ENCODE results near the gene KIAA1217. TPM values are rescaled to one million over a fixed set of nuclear protein-coding genes. Genes with fewer than 3 reads are reported as not detected.
A peak's percentile ranks its signal among the peaks of the same experiment; 100 is the strongest.

KIAA1217 gene
- total RNA-seq, 3 donors from 2014 or later (not counting 1 experiment from before 2014, with no cell fraction given) = not detected

DNA sequence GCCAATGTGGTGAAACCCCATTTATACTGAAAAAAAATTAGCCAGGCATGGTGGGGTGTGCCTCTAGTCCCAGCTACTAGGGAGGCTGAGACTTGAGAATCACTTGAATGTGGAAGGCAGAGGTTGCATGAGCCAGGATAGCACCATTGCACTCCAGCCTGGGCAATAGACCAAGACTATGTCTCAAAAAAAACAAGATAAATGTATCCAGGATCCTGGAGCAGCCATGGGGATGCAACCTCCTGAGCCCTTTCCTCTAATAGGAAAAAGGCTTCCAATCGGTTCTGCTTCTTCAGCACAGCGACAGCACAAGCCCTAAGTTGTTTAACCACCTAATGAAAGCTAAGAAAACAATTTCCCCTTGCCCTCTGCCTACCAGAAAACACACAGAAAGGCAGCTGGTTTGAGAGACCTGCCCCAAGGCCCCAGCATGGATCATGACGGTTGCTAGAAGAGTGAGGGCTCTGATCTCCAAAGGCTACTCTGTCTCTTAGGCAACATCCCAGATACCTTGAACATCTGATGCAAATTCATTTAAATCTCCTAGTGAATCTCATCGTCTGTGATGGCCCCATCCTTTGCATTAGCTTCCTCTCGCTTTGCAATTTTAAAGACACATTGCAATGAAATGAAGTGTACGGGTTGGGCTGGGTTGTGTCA lies 294.0 kb downstream of the KIAA1217 start:
- H3K27me3 ChIP-seq (ENCODE audit: control insufficient read depth, insufficient read depth, low read length) = no peaks in the 10 kb centered on the region
- H3K4me1 ChIP-seq (ENCODE audit: control insufficient read depth, insufficient read depth, low read length) = no peaks in the 10 kb centered on the region
- no peaks in the 10 kb centered on the region for H3K36me3 ChIP-seq (ENCODE audit: control insufficient read depth, insufficient read depth, low read length)
- no peak overlapping the region for H3K27ac ChIP-seq (ENCODE audit: low read length)
- H3K4me1 Mint-ChIP-seq = no peaks in the 10 kb centered on the region
- no peaks in the 10 kb centered on the region for H3K36me3 Mint-ChIP-seq
- H3K27me3 Mint-ChIP-seq (ENCODE audit: low read depth in 2 of 2) = peaks cover 5 to 16% of the 10 kb centered on the region in 2 donors
- ATAC-seq (no peak), DNase-seq (no peak)
- H3K4me3 ChIP-seq (ENCODE audit: low read length) = no peak overlapping the region
- H3K4me3 Mint-ChIP-seq = no peak overlapping the region
- intact Hi-C loops (cut with micrococcal nuclease) = no loop called here
- H3K27ac Mint-ChIP-seq = no peak overlapping the region
- 91% methylated on average over 5 of the region's 6 CpGs for WGBS (ENCODE audit: insufficient coverage)
- H3K9me3 ChIP-seq (ENCODE audit: control insufficient read depth, insufficient read depth, low read length) = no peaks in the 10 kb centered on the region
- TF ChIP-seq, protein P1, sequence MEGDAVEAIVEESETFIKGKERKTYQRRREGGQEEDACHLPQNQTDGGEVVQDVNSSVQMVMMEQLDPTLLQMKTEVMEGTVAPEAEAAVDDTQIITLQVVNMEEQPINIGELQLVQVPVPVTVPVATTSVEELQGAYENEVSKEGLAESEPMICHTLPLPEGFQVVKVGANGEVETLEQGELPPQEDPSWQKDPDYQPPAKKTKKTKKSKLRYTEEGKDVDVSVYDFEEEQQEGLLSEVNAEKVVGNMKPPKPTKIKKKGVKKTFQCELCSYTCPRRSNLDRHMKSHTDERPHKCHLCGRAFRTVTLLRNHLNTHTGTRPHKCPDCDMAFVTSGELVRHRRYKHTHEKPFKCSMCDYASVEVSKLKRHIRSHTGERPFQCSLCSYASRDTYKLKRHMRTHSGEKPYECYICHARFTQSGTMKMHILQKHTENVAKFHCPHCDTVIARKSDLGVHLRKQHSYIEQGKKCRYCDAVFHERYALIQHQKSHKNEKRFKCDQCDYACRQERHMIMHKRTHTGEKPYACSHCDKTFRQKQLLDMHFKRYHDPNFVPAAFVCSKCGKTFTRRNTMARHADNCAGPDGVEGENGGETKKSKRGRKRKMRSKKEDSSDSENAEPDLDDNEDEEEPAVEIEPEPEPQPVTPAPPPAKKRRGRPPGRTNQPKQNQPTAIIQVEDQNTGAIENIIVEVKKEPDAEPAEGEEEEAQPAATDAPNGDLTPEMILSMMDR (IDR thresholded peaks at IDR 0.05) = no peak
- peaks cover 0 to 2% of the 10 kb centered on the region in 2 donors for H3K9me3 Mint-ChIP-seq

DNA sequence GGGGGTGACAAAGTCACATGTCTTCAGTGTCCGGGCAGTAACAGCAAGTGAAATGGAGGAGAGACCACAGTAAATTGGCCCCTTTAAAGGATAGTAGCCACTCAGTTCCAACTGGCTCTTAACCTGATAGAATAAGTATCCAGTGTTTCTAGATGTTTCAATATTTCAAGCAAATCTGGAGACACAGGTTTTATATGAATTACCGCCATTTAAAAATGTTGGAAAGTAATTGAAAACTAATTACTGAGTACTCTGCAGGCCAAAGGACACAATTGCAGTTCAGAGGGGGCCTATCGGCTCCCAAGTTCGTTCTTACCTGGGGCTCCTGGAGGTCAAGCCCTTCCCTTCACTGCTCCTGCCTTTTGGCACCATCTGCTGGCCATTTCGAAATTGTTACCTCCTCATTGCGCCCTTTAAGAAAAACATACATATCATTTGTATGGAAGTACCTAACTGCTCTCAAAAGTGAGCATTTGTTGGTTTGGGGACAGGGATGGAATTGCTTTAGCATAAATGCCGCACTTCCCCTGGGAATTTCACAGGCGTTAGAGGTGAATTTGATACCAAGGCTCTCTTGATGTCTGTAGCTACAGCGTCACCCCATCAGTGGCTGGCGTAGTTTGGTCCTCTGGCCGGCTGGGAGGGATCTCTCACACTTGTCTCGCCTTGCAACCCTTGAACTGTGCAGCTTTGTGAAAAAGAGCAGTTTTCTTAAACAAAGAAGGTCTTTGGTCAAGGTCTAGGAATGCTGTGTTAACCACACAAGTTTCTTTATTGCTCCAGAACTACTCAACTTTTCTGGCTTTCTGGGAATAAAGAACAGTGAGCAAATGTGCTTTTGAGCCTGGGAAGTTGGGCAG lies 294.8 kb downstream of the KIAA1217 start:
- H3K27ac Mint-ChIP-seq = no peak overlapping the region
- DNase-seq (peak in 1 of 2 donors; percentile 50), ATAC-seq (no peak)
- TF ChIP-seq, protein P1 (IDR thresholded peaks at IDR 0.05) = no peak
- Histone ChIP-seq H3K9me3 (ENCODE audit: control insufficient read depth, insufficient read depth, low read length) (no peaks in the 10 kb centered on the region), H3K4me3 (ENCODE audit: low read length) (no peak overlapping the region), H3K36me3 (ENCODE audit: control insufficient read depth, insufficient read depth, low read length) (no peaks in the 10 kb centered on the region), H3K27me3 (ENCODE audit: control insufficient read depth, insufficient read depth, low read length) (no peaks in the 10 kb centered on the region), H3K27ac (ENCODE audit: low read length) (no peak overlapping the region), H3K4me1 (ENCODE audit: control insufficient read depth, insufficient read depth, low read length) (no peaks in the 10 kb centered on the region)
- no peaks in the 10 kb centered on the region for H3K4me1 Mint-ChIP-seq
- intact Hi-C loops (cut with micrococcal nuclease) = no loop called here
- no peaks in the 10 kb centered on the region for H3K36me3 Mint-ChIP-seq
- H3K27me3 Mint-ChIP-seq (ENCODE audit: low read depth in 2 of 2) = peaks cover 5 to 16% of the 10 kb centered on the region in 2 donors
- no peak overlapping the region for H3K4me3 Mint-ChIP-seq
- H3K9me3 Mint-ChIP-seq = peaks cover 0 to 2% of the 10 kb centered on the region in 2 donors
- WGBS (ENCODE audit: insufficient coverage) = 48% methylated on average over 12 of the region's 12 CpGs

DNA sequence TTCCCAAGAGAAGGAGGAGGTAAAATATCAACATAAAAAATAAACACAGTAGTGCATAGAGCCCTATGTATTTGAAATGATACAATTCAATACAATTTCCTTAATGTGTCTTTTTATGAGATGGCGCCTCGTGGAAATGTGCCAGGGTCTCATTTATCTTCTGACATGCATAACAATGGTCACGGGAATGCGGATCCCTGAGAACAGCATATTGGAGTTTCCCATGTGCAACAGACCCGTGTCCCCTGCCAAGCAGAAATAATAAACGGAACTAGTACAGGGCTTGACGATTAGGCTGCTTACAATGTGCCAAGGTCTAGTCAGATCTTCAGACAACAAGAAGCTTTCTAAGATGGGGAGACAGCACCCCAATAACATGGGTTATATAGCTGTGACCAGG lies 296.8 kb downstream of the KIAA1217 start:
- H3K4me3 Mint-ChIP-seq = no peak overlapping the region
- Histone ChIP-seq H3K9me3 (ENCODE audit: control insufficient read depth, insufficient read depth, low read length) (no peaks in the 10 kb centered on the region), H3K27ac (ENCODE audit: low read length) (no peak overlapping the region), H3K36me3 (ENCODE audit: control insufficient read depth, insufficient read depth, low read length) (no peaks in the 10 kb centered on the region), H3K27me3 (ENCODE audit: control insufficient read depth, insufficient read depth, low read length) (no peaks in the 10 kb centered on the region), H3K4me1 (ENCODE audit: control insufficient read depth, insufficient read depth, low read length) (no peaks in the 10 kb centered on the region), H3K4me3 (ENCODE audit: low read length) (no peak overlapping the region)
- H3K36me3 Mint-ChIP-seq = no peaks in the 10 kb centered on the region
- 87% methylated on average over 7 of the region's 7 CpGs for WGBS (ENCODE audit: insufficient coverage)
- no peak overlapping the region for H3K27ac Mint-ChIP-seq
- no peaks in the 10 kb centered on the region for H3K4me1 Mint-ChIP-seq
- ATAC-seq (no peak), DNase-seq (no peak)
- TF ChIP-seq, protein P1 (IDR thresholded peaks at IDR 0.05) = no peak
- H3K9me3 Mint-ChIP-seq = peaks cover 0 to 2% of the 10 kb centered on the region in 2 donors
- peaks cover 5 to 16% of the 10 kb centered on the region in 2 donors for H3K27me3 Mint-ChIP-seq (ENCODE audit: low read depth in 2 of 2)
- intact Hi-C loops (cut with micrococcal nuclease) = no loop called here
